PFSK-1 (cell line): Measurements from ENCODE around the gene INPP5A.

Source experiments
- FOXP2 ChIP-seq: optimal IDR thresholded peaks from 2 replicates; pipeline ENCODE3; 2011; ENCODE audit warnings: borderline replicate concordance, control low read depth, inconsistent platforms; ENCODE audit not compliant: insufficient read depth; ENCODE audit errors: extremely low read length, extremely low read depth
- POLR2AphosphoS5 ChIP-seq: IDR thresholded peaks from 2 replicates; pipeline ENCODE4 v1.6.1; 2012; ENCODE audit warnings: low read depth, mild to moderate bottlenecking, control low read depth, low read length, moderate library complexity
- REST ChIP-seq, 2 experiments: IDR thresholded peaks; 2 replicates each; pipeline versions ENCODE4 v1.6.1 to v1.8.0; 2011 to 2012; ENCODE audit warnings: low read depth in 2 of 2, low read length in 2 of 2, control low read depth in 1 of 2, inconsistent platforms in 1 of 2, mild to moderate bottlenecking in 1 of 2, moderate library complexity in 1 of 2; ENCODE audit not compliant: insufficient read depth in 1 of 2
- SIN3A ChIP-seq: IDR thresholded peaks from 2 replicates; pipeline ENCODE4 v1.6.1; 2012; ENCODE audit warnings: mild to moderate bottlenecking, low read length, moderate library complexity, borderline replicate concordance; ENCODE audit not compliant: insufficient read depth
- TAF1 ChIP-seq: IDR thresholded peaks from 2 replicates; pipeline ENCODE4 v1.6.1; 2012; ENCODE audit warnings: low read length, control low read depth, borderline replicate concordance; ENCODE audit not compliant: insufficient read depth

- TF ChIP-seq SIN3A (no peak), POLR2AphosphoS5 (no peak), REST (IDR thresholded peaks at IDR 0.05; ENCODE audit: insufficient read depth in 1 of 2, low read depth in 2 of 2, low read length in 2 of 2) (no peak), TAF1 (no peak), FOXP2 (no peak)
These were observed 38.8 kb upstream of the INPP5A start for GRCh38 chr10:132498562-132499366.
